Measurements from ENCODE around the gene GPR160. TPM values are rescaled to one million over a fixed set of nuclear protein-coding genes. Genes with fewer than 3 reads are reported as not detected.

The GPR160 gene
- total and polyA plus RNA-seq, 10 of the 15 experiments (the other 5 are each of a cell fraction or from before 2014, with no cell fraction given) = 1.2 to 57.7 (median 30.9) TPM

GRCh38 chr3:170044795-170045244 is 7.0 kb downstream of the GPR160 start (continued):
- TF ChIP-seq, protein P1, sequence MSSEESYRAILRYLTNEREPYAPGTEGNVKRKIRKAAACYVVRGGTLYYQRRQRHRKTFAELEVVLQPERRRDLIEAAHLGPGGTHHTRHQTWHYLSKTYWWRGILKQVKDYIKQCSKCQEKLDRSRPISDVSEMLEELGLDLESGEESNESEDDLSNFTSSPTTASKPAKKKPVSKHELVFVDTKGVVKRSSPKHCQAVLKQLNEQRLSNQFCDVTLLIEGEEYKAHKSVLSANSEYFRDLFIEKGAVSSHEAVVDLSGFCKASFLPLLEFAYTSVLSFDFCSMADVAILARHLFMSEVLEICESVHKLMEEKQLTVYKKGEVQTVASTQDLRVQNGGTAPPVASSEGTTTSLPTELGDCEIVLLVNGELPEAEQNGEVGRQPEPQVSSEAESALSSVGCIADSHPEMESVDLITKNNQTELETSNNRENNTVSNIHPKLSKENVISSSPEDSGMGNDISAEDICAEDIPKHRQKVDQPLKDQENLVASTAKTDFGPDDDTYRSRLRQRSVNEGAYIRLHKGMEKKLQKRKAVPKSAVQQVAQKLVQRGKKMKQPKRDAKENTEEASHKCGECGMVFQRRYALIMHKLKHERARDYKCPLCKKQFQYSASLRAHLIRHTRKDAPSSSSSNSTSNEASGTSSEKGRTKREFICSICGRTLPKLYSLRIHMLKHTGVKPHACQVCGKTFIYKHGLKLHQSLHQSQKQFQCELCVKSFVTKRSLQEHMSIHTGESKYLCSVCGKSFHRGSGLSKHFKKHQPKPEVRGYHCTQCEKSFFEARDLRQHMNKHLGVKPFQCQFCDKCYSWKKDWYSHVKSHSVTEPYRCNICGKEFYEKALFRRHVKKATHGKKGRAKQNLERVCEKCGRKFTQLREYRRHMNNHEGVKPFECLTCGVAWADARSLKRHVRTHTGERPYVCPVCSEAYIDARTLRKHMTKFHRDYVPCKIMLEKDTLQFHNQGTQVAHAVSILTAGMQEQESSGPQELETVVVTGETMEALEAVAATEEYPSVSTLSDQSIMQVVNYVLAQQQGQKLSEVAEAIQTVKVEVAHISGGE (CRISPR knock-in tag; IDR thresholded peaks at IDR 0.05) = no peak
- TF ChIP-seq ZZZ3 (IDR thresholded peaks at IDR 0.05; ENCODE audit: control insufficient read depth, insufficient read length, low read depth) = no peak
- no peak for TF ChIP-seq ZNF207 (IDR thresholded peaks at IDR 0.05; ENCODE audit: borderline replicate concordance)
- 0 out of 4 replicates have a peak, but pooled peaks of 1 of the 2 experiments have one; percentile 36 for TF ChIP-seq SRF (IDR thresholded peaks at IDR 0.05; ENCODE audit: low read depth in 2 of 2, low read length in 2 of 2)
- no peak for TF ChIP-seq CBX3 (IDR thresholded peaks at IDR 0.05; ENCODE audit: borderline replicate concordance, low read depth)
- no peak for TF ChIP-seq SREBF1 (IDR thresholded peaks at IDR 0.05; ENCODE audit: low read length)
- peak in 1 of 2 experiments; percentile 51; a peak in 2 of 3 replicates for TF ChIP-seq EGR1 (IDR thresholded peaks at IDR 0.05; ENCODE audit: borderline replicate concordance in 1 of 2, low read depth in 2 of 2, low read length in 2 of 2)
- TF ChIP-seq NFIC (IDR thresholded peaks at IDR 0.05; ENCODE audit: low read depth, low read length) = peak; percentile 92
- peak; percentile 65 for TF ChIP-seq SP1 (IDR thresholded peaks at IDR 0.05; ENCODE audit: low read depth, low read length)
- TF ChIP-seq ZBED1 (IDR thresholded peaks at IDR 0.05; ENCODE audit: borderline replicate concordance) = peak; percentile 63; the same call in 1 of the 2 replicates
- TF ChIP-seq HCFC1 (IDR thresholded peaks at IDR 0.05; ENCODE audit: low read length) = no peak
- peak; percentile 68 for TF ChIP-seq SKIL (IDR thresholded peaks at IDR 0.05; ENCODE audit: low read depth, poor library complexity, severe bottlenecking)
- TF ChIP-seq RB1 (IDR thresholded peaks at IDR 0.05; ENCODE audit: borderline replicate concordance) = no peak
- no peak for TF ChIP-seq HDAC2 (IDR thresholded peaks at IDR 0.05)
- TF ChIP-seq ZSCAN29 (IDR thresholded peaks at IDR 0.05) = no peak
- no peak for TF ChIP-seq NR2C2 (IDR thresholded peaks at IDR 0.05; ENCODE audit: borderline replicate concordance, control insufficient read depth, insufficient read length, low read depth)
- TF ChIP-seq TARDBP (IDR thresholded peaks at IDR 0.05; ENCODE audit: borderline replicate concordance) = peak; percentile 62; the same call in 1 of the 2 replicates
- TF ChIP-seq, protein P2, sequence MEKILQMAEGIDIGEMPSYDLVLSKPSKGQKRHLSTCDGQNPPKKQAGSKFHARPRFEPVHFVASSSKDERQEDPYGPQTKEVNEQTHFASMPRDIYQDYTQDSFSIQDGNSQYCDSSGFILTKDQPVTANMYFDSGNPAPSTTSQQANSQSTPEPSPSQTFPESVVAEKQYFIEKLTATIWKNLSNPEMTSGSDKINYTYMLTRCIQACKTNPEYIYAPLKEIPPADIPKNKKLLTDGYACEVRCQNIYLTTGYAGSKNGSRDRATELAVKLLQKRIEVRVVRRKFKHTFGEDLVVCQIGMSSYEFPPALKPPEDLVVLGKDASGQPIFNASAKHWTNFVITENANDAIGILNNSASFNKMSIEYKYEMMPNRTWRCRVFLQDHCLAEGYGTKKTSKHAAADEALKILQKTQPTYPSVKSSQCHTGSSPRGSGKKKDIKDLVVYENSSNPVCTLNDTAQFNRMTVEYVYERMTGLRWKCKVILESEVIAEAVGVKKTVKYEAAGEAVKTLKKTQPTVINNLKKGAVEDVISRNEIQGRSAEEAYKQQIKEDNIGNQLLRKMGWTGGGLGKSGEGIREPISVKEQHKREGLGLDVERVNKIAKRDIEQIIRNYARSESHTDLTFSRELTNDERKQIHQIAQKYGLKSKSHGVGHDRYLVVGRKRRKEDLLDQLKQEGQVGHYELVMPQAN (conservative IDR thresholded peaks at IDR 0.05) = no peak
- TF ChIP-seq MTA3 (IDR thresholded peaks at IDR 0.05; ENCODE audit: borderline replicate concordance, low read length) = peak; percentile 70
- TF ChIP-seq CTCF (IDR thresholded peaks at IDR 0.05 in 2 of 3, conservative IDR thresholded peaks at IDR 0.05 in 1 of 3; ENCODE audit: control insufficient read depth in 2 of 3, extremely low read depth in 1 of 3, insufficient read depth in 1 of 3, low read depth in 3 of 3, low read length in 3 of 3) = no peak
- TF ChIP-seq MYB (IDR thresholded peaks at IDR 0.05; ENCODE audit: borderline replicate concordance, low read depth, low read length) = peak; percentile 63; the same call in 1 of the 2 replicates
- TF ChIP-seq, protein P3, sequence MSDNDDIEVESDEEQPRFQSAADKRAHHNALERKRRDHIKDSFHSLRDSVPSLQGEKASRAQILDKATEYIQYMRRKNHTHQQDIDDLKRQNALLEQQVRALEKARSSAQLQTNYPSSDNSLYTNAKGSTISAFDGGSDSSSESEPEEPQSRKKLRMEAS (IDR thresholded peaks at IDR 0.05; ENCODE audit: low read depth, low read length) = no peak
